ENCODE results near the gene DDAH1.
"Not testable (repeated sequence)": the region's sequence is repeated elsewhere in the genome, so short reads cannot be mapped to it uniquely, and the experiment has no call there.

Gene DDAH1

GRCh38 chr1:85365851-85366250, 99.1 kb downstream of the DDAH1 start:
- no peak for DNase-seq
- intact Hi-C loops (cut with DNase I), result no loop called here

GRCh38 chr1:85363521-85363920, 101.4 kb downstream of the DDAH1 start:
- intact Hi-C loops (cut with DNase I), result no loop called here
- no peak for DNase-seq

GRCh38 chr1:85363092-85363491, 101.9 kb downstream of the DDAH1 start:
- intact Hi-C loops (cut with DNase I), result no loop called here

GRCh38 chr1:85361606-85362296, 103.2 kb downstream of the DDAH1 start:
- intact Hi-C loops (cut with DNase I), result no loop called here
- no peak for DNase-seq

More at GRCh38 chr1:85363092-85363491, 101.9 kb downstream of the DDAH1 start:
- no peak for DNase-seq

- peak in 5 of 10 donors; percentile 17 to 81 (median 20) for DNase-seq
- intact Hi-C loops (cut with DNase I), result no loop called here
Observed at GRCh38 chr1:85360730-85361493, 104.0 kb downstream of the DDAH1 start.

GRCh38 chr1:85359874-85360721, 104.9 kb downstream of the DDAH1 start:
- intact Hi-C loops (cut with DNase I), result no loop called here
- no peak for DNase-seq

GRCh38 chr1:85358702-85359438, 106.1 kb downstream of the DDAH1 start:
- intact Hi-C loops (cut with DNase I), result no loop called here
- DNase-seq, result no peak

- intact Hi-C loops (cut with DNase I), result no loop called here
- no peak for DNase-seq
Observed at GRCh38 chr1:85357817-85358216, 107.1 kb downstream of the DDAH1 start.

- DNase-seq, result no peak
- intact Hi-C loops (cut with DNase I), result no loop called here
Observed at GRCh38 chr1:85356130-85356529, 108.8 kb downstream of the DDAH1 start.

- intact Hi-C loops (cut with DNase I), result no loop called here
Observed at GRCh38 chr1:85352055-85352454, 112.9 kb downstream of the DDAH1 start.

GRCh38 chr1:85351202-85351828, 113.6 kb downstream of the DDAH1 start:
- DNase-seq, result no peak
- intact Hi-C loops (cut with DNase I), result no loop called here

More at GRCh38 chr1:85352055-85352454, 112.9 kb downstream of the DDAH1 start:
- DNase-seq, result no peak

- intact Hi-C loops (cut with DNase I), result no loop called here
- DNase-seq, result no peak
Observed at GRCh38 chr1:85349224-85349623, 115.7 kb downstream of the DDAH1 start.

GRCh38 chr1:85347908-85348307, 117.1 kb downstream of the DDAH1 start:
- intact Hi-C loops (cut with DNase I), result no loop called here
- no peak for DNase-seq

GRCh38 chr1:85347275-85347674, 117.7 kb downstream of the DDAH1 start:
- DNase-seq; intact Hi-C loops (cut with DNase I): not testable (repeated sequence)

- no peak for DNase-seq
- intact Hi-C loops (cut with DNase I), result no loop called here
Observed at GRCh38 chr1:85344256-85344694, 120.7 kb downstream of the DDAH1 start.

- no peak for DNase-seq
- intact Hi-C loops (cut with DNase I), result no loop called here
Observed at GRCh38 chr1:85343612-85344255, 121.2 kb downstream of the DDAH1 start.

GRCh38 chr1:85343213-85343611, 121.7 kb downstream of the DDAH1 start:
- intact Hi-C loops (cut with DNase I), result no loop called here
- no peak for DNase-seq

- DNase-seq, result no peak
- intact Hi-C loops (cut with DNase I), result no loop called here
Observed at GRCh38 chr1:85342207-85342606, 122.8 kb downstream of the DDAH1 start.

GRCh38 chr1:85340427-85340826, 124.5 kb downstream of the DDAH1 start:
- no peak for DNase-seq
- intact Hi-C loops (cut with DNase I), result no loop called here

Measured in posterior cingulate gyrus (tissue), 11 donors.